Gastrocnemius medialis (tissue), 4 donors: ENCODE measurements around the gene TSSC4. TPM values are rescaled to one million over a fixed set of nuclear protein-coding genes. Genes with fewer than 3 reads are reported as not detected.

Source experiments
- ATAC-seq, 2 donors: fragments of 150-250 bp; one replicate each; pipeline ENCODE4 v1.9.1; 2016
- DNase-seq, 2 donors: peaks; one replicate each; pipeline ENCODE4 v3.0.0-alpha.2; 2019
- H3K27ac ChIP-seq, 4 donors: fragments of 200-600 bp; sonication (generic); 1 replicate in 1 of 4; 2 replicates in 3 of 4; pipeline ENCODE4 v1.5.1; 2016 to 2018; ENCODE audit warnings: mild to moderate bottlenecking in 2 of 4, moderate library complexity in 1 of 4
- H3K27me3 ChIP-seq, 3 donors: fragments of 200-600 bp; sonication (generic) in 2 of 3; 1 replicate in 1 of 3; 2 replicates in 2 of 3; pipeline versions ENCODE4 v1.5.1 to v1.6.0; 2016 to 2019; ENCODE audit warnings: mild to moderate bottlenecking in 1 of 3, moderate library complexity in 1 of 3
- H3K36me3 ChIP-seq, 2 donors: fragments of 200-600 bp; sonication (generic) in 1 of 2; one replicate each; pipeline ENCODE4 v1.5.1; 2017 to 2018
- H3K4me1 ChIP-seq, 2 donors: fragments of 200-600 bp; sonication (generic) in 1 of 2; one replicate each; pipeline ENCODE4 v1.5.1; 2016 to 2017; ENCODE audit warnings: mild to moderate bottlenecking in 2 of 2
- H3K4me3 ChIP-seq, 4 donors: fragments of 200-600 bp; sonication (generic) in 3 of 4; 1 replicate in 1 of 4; 2 replicates in 3 of 4; pipeline ENCODE4 v1.5.1; 2016 to 2019; ENCODE audit warnings: mild to moderate bottlenecking in 2 of 4
- H3K9me3 ChIP-seq, 3 donors: fragments of 200-600 bp; sonication (generic) in 2 of 3; 1 replicate in 1 of 3; 2 replicates in 2 of 3; pipeline ENCODE4 v1.5.1; 2016 to 2019
- POLR2A ChIP-seq, 2 donors: fragments of 450-650 bp; IDR thresholded peaks; one replicate each; pipeline ENCODE4 v1.6.1; 2017; ENCODE audit warnings: antibody characterized with exemption in 2 of 2, mild to moderate bottlenecking in 2 of 2, moderate library complexity in 2 of 2
- in situ Hi-C, 4 donors: fragments of 200-750 bp; cut with MboI; loops; one replicate each; pipeline versions ENCODE4 v1.15.0 to v1.8.0; 2017; ENCODE audit warnings: low sequenced_read_pairs in 4 of 4
- intact Hi-C: fragments of 100-400 bp; cut with DNase I; formaldehyde crosslinking; loops from one replicate; pipeline ENCODE4 v1.15.1; 2023; ENCODE audit warnings: low total_unique reads
- total RNA-seq, 4 donors: library from RNA; depleted of rRNA; stranded (reverse); fragments of >200 nt; gene quantifications; one replicate each; pipeline versions ENCODE4 v1.1.0 to v1.2.3, GENCODE V29; 2016
- TF ChIP-seq, protein P1 (sequence below), 5 experiments: fragments of 450-650 bp in 3 of 5; fragments of 200-600 bp in 2 of 5; sonication (generic) in 2 of 5; IDR thresholded peaks in 4 of 5; conservative IDR thresholded peaks in 1 of 5; 1 replicate in 4 of 5; 2 replicates in 1 of 5; pipeline ENCODE4 v1.5.1; 2016 to 2019; ENCODE audit warnings: antibody characterized with exemption in 5 of 5, mild to moderate bottlenecking in 3 of 5, moderate library complexity in 3 of 5

TSSC4 gene
- total RNA-seq, 4 donors from 2014 or later: 53.4 to 92.5 (median 76.8) TPM

DNA sequence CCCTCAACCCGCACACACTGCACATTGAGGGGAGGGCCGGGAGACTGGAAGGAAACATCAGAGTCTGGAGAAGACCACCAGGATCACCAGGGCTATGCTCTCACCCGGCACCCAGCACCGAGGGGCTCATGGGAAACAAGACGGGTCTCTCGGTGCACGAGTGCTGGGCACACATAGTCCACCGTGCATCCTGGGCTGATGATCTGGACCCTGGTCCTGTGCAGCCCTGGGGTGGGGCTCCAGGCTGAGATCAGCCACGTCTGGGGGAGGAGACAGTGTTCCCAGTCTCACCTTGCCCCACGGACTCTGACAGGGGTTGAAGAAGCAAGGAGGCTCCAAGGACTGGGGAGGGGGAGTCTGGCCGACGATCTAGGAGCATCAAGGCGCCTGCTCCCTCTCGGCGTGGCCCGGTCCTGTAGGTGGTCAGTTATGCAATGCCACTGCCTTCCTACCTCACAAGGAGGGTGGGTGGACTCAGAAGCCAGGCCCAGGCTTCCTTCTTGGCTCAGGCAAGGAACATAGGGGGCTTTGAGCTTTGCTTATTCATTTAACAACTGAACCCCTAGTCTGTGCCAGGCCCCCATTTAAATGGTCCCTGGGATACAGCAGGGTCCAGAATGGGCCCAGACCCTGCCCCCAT lies 34.9 kb upstream of the TSSC4 start:
- H3K4me1 ChIP-seq: no peaks in the 10 kb centered on the region
- no peak overlapping the region for H3K4me3 ChIP-seq

DNA sequence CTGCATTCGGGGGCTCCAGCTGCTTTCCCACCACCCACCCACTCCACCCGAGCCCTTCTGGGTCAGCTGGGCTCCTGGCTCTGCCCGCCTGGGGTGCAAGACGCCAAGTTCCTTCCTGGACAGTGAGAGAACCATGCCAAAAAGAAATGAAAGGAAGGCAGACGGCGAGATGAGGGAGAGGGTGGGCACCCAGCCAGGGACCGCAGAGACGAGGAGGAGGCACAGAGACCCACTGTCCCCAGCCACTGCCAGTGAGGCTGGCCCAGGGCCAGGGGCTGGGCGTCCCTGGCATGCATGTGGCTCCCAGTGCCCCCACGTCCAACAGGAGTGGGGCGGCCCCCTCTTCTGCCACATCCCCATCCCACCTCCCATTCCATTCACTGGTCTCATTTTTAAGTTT lies 34.3 kb upstream of the TSSC4 start:
- in situ Hi-C loops (no loop called here), intact Hi-C loops (no loop called here)
- no peak for ATAC-seq
- no peaks in the 10 kb centered on the region for H3K36me3 ChIP-seq
- no peak overlapping the region for H3K4me3 ChIP-seq
- no peak for DNase-seq
- H3K9me3 ChIP-seq: no peaks in the 10 kb centered on the region
- H3K27ac ChIP-seq: no peak overlapping the region
- TF ChIP-seq, protein P1, sequence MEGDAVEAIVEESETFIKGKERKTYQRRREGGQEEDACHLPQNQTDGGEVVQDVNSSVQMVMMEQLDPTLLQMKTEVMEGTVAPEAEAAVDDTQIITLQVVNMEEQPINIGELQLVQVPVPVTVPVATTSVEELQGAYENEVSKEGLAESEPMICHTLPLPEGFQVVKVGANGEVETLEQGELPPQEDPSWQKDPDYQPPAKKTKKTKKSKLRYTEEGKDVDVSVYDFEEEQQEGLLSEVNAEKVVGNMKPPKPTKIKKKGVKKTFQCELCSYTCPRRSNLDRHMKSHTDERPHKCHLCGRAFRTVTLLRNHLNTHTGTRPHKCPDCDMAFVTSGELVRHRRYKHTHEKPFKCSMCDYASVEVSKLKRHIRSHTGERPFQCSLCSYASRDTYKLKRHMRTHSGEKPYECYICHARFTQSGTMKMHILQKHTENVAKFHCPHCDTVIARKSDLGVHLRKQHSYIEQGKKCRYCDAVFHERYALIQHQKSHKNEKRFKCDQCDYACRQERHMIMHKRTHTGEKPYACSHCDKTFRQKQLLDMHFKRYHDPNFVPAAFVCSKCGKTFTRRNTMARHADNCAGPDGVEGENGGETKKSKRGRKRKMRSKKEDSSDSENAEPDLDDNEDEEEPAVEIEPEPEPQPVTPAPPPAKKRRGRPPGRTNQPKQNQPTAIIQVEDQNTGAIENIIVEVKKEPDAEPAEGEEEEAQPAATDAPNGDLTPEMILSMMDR (IDR thresholded peaks at IDR 0.05 in 4 of 5, conservative IDR thresholded peaks at IDR 0.05 in 1 of 5): no peak
- TF ChIP-seq POLR2A (IDR thresholded peaks at IDR 0.05): no peak
- no peaks in the 10 kb centered on the region for H3K27me3 ChIP-seq
- no peaks in the 10 kb centered on the region for H3K4me1 ChIP-seq

More for the DNA sequence above, 34.9 kb upstream of the TSSC4 start:
- H3K27ac ChIP-seq: no peak overlapping the region
- in situ Hi-C loops (no loop called here), intact Hi-C loops (no loop called here)
- no peaks in the 10 kb centered on the region for H3K36me3 ChIP-seq
- ATAC-seq (no peak), DNase-seq (no peak)
- TF ChIP-seq, protein P1 (IDR thresholded peaks at IDR 0.05 in 4 of 5, conservative IDR thresholded peaks at IDR 0.05 in 1 of 5): no peak
- no peak for TF ChIP-seq POLR2A (IDR thresholded peaks at IDR 0.05)
- H3K9me3 ChIP-seq: no peaks in the 10 kb centered on the region
- no peaks in the 10 kb centered on the region for H3K27me3 ChIP-seq

DNA sequence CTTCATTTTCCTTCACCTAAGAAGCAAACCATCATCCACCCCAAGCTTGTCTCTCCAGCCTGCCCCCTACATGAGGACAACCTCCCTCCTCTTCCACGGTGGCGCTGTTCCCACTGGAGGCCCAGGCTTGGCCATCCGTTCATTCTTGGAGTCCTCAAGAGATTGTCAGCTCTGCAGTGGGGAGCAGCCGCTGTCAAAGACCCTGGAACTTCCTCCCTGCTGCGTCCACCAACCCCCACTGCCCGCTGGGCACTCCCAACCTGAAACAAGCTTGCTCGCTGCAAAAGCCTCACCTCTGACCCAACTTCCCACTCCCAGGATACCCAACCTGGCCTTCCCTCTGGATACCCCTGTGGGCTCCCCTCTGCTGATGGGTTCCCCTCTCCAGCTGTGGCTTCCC lies 33.8 kb upstream of the TSSC4 start:
- Histone ChIP-seq H3K27ac (no peak overlapping the region), H3K4me3 (no peak overlapping the region), H3K9me3 (no peaks in the 10 kb centered on the region), H3K36me3 (no peaks in the 10 kb centered on the region), H3K27me3 (no peaks in the 10 kb centered on the region), H3K4me1 (no peaks in the 10 kb centered on the region)
- no peak for DNase-seq
- intact Hi-C loops (no loop called here), in situ Hi-C loops (no loop called here)
- no peak for ATAC-seq
- TF ChIP-seq, protein P1 (IDR thresholded peaks at IDR 0.05 in 4 of 5, conservative IDR thresholded peaks at IDR 0.05 in 1 of 5): no peak
- no peak for TF ChIP-seq POLR2A (IDR thresholded peaks at IDR 0.05)

DNA sequence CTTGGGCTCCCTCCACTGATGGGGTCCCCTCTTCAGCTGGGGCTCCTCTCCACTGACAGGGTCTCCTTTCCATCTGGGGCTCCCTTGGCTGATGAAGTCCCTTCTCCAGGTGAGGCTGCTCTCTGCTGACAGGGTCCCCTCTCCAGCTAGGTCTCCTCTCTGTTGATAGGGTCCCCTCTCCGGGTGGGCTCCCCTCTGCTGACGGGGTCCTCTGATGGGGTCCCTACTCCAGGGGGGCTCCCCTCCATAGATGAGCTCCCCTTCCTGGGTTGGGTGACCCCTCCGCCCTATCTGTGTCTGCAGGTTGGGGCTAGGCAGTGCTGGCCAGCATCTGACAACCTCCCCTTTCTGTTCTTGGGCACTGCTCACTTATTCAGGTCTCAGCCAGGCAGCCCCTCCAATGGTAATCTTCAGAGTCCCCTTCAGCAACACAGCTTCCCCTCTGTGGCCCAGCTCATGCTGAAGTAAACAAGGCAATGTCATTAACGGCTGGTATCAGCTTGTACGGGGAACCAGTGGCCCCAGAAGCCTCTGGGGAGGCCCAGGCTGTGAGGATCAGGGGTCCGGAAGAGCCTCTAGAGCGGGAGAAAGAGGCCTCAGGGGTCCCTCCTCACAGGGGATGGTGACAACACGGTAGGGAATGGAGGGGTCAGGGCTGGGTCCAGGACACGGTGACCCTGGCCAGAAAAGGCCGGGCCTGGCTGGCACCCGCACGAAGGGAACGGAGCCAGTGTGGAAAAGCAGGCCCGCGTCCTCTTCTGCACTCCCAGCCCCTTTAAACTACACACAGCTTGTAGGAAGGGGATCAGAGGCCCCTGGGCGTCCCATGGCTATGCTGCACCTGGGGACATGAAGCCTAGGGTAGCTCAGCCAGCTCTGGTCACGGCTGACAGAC lies 33.0 kb upstream of the TSSC4 start:
- no peak for DNase-seq
- H3K4me1 ChIP-seq: no peaks in the 10 kb centered on the region
- ATAC-seq: no peak
- no peaks in the 10 kb centered on the region for H3K9me3 ChIP-seq
- in situ Hi-C loops: no loop called here
- TF ChIP-seq, protein P1 (IDR thresholded peaks at IDR 0.05 in 4 of 5, conservative IDR thresholded peaks at IDR 0.05 in 1 of 5): no peak
- no peak for TF ChIP-seq POLR2A (IDR thresholded peaks at IDR 0.05)
- H3K27ac ChIP-seq: no peak overlapping the region
- no peaks in the 10 kb centered on the region for H3K36me3 ChIP-seq
- intact Hi-C loops: no loop called here
- H3K27me3 ChIP-seq: no peaks in the 10 kb centered on the region
- no peak overlapping the region for H3K4me3 ChIP-seq
